Testis (tissue), 2 donors: ENCODE data around the gene IFT43.

Experiments used
- CTCF ChIP-seq, 3 experiments: fragments of 450-650 bp in 2 of 3; fragments of 200-600 bp in 1 of 3; sonication (generic) in 1 of 3; IDR thresholded peaks; one replicate each; pipeline ENCODE4 v1.5.1; 2016 to 2019; ENCODE audit warnings: antibody characterized with exemption in 3 of 3, mild to moderate bottlenecking in 2 of 3, moderate library complexity in 1 of 3
- POLR2A ChIP-seq: fragments of 450-650 bp; IDR thresholded peaks from one replicate; pipeline ENCODE4 v1.6.1; 2017; ENCODE audit warnings: antibody characterized with exemption, mild to moderate bottlenecking, moderate library complexity

GRCh38 chr14:76112889-76113624, 127.5 kb downstream of the IFT43 start:
- TF ChIP-seq CTCF (IDR thresholded peaks at IDR 0.05) (no peak), POLR2A (no peak)
